ENCODE measurements around the gene AQP6.
"Not testable (repeated sequence)": the region's sequence is repeated elsewhere in the genome, so short reads cannot be mapped to it uniquely, and the experiment has no call there.

AQP6 gene

GRCh38 chr12:49969651-49970429, 2.9 kb upstream of the AQP6 start:
- no peak for DNase-seq (ENCODE audit: low read depth in 3 of 3)

GRCh38 chr12:49970658-49971057, 2.1 kb upstream of the AQP6 start:
- DNase-seq (ENCODE audit: low read depth in 3 of 3), result no peak

GRCh38 chr12:49971141-49971540, 1.6 kb upstream of the AQP6 start:
- DNase-seq (ENCODE audit: low read depth in 3 of 3), result no peak

GRCh38 chr12:49972129-49972528, 618 bp upstream of the AQP6 start:
- DNase-seq (ENCODE audit: low read depth in 3 of 3), result no peak

- no peak for DNase-seq (ENCODE audit: low read depth in 3 of 3)
These were observed 649 bp downstream of the AQP6 start for GRCh38 chr12:49973361-49973830.

GRCh38 chr12:49974231-49974675, 1.5 kb downstream of the AQP6 start:
- no peak for DNase-seq (ENCODE audit: low read depth in 3 of 3)

- DNase-seq (ENCODE audit: low read depth in 3 of 3), result no peak
These were observed 2.0 kb downstream of the AQP6 start for GRCh38 chr12:49974677-49975317.

GRCh38 chr12:49975318-49975761, 2.6 kb downstream of the AQP6 start:
- no peak for DNase-seq (ENCODE audit: low read depth in 3 of 3)

GRCh38 chr12:49976557-49976956, 3.8 kb downstream of the AQP6 start:
- DNase-seq (ENCODE audit: low read depth in 3 of 3), result no peak

- DNase-seq (ENCODE audit: low read depth in 3 of 3), result no peak
These were observed 5.4 kb downstream of the AQP6 start for GRCh38 chr12:49978125-49978524.

GRCh38 chr12:49979016-49979586, 6.4 kb downstream of the AQP6 start:
- DNase-seq (ENCODE audit: low read depth in 3 of 3), result no peak

- DNase-seq (ENCODE audit: low read depth in 3 of 3), result no peak
These were observed 7.0 kb downstream of the AQP6 start for GRCh38 chr12:49979791-49980190.

- no peak for DNase-seq (ENCODE audit: low read depth in 3 of 3)
These were observed 8.0 kb downstream of the AQP6 start for GRCh38 chr12:49980501-49981349.

- DNase-seq (ENCODE audit: low read depth in 3 of 3), result no peak
These were observed 9.7 kb downstream of the AQP6 start for GRCh38 chr12:49982246-49983087.

- DNase-seq (ENCODE audit: low read depth in 3 of 3), result no peak
These were observed 11.1 kb downstream of the AQP6 start for GRCh38 chr12:49983892-49984291.

GRCh38 chr12:49984476-49985359, 12.0 kb downstream of the AQP6 start:
- DNase-seq (ENCODE audit: low read depth in 3 of 3), result no peak

- DNase-seq (ENCODE audit: low read depth in 3 of 3), result no peak
These were observed 13.2 kb downstream of the AQP6 start for GRCh38 chr12:49985981-49986380.

- DNase-seq (ENCODE audit: low read depth in 3 of 3), result not testable (repeated sequence)
These were observed 13.7 kb downstream of the AQP6 start for GRCh38 chr12:49986476-49986875.

- DNase-seq (ENCODE audit: low read depth in 3 of 3), result no peak
These were observed 15.0 kb downstream of the AQP6 start for GRCh38 chr12:49987625-49988303.
